ENCODE results near the gene PEX11B. TPM values are rescaled to one million over a fixed set of nuclear protein-coding genes. Genes with fewer than 3 reads are reported as not detected.

PEX11B gene
- total and polyA plus RNA-seq, 2 of the 4 experiments (the other 2 are of a cell fraction), result 15.4 to 24.3 TPM

DNA sequence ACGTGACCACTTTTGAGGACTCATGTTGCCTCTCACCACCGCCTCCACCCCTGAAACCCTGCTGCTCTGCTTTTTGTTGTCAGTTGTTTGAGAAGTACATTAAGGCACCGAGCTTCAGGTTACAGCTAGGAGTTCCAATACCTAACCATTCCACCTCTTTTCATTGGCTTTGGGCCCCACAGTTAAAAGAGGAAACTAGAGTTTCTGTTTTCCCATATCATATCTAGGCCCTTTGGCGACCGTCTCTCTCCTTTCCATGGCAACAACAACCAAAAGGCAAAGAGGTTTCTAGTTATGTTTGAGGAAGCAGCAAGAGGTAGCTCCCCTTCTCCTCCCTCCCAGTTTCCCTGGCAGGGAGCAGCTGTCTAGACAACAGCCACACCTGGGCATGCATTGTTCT lies 38.7 kb downstream of the PEX11B start:
- peak overlapping the region; percentile 58 for H2AK9ac ChIP-seq (replicated peaks; ENCODE audit: low read depth, low read length, poor library complexity)
- H3K27me3 ChIP-seq (ENCODE audit: control insufficient read depth, insufficient read depth, low read length), result peaks cover 5% of the 10 kb centered on the region; the same call in 1 of the 2 replicates
- in situ Hi-C loops (cut with MboI; ENCODE audit: low sequenced_read_pairs), result no loop called here
- ChIA-PET POLR2A (ENCODE audit: unreplicated experiment) (no interaction called here), CTCF (interaction anchor here (0.9 to 1.8 kb wide), 2 partner anchors 12 to 34 kb away, joined by 3 to 6 read pairs; partner anchors contain the start of gene NUDT17)
- no peak overlapping the region for H2AK5ac ChIP-seq (ENCODE audit: low read depth, low read length)
- DNase-seq (no peak), ATAC-seq (ENCODE audit: low read depth) (no peak)
- no peak overlapping the region for H4K8ac ChIP-seq (ENCODE audit: low read depth in 2 of 2, low read length in 2 of 2)
- TF ChIP-seq, protein P1, sequence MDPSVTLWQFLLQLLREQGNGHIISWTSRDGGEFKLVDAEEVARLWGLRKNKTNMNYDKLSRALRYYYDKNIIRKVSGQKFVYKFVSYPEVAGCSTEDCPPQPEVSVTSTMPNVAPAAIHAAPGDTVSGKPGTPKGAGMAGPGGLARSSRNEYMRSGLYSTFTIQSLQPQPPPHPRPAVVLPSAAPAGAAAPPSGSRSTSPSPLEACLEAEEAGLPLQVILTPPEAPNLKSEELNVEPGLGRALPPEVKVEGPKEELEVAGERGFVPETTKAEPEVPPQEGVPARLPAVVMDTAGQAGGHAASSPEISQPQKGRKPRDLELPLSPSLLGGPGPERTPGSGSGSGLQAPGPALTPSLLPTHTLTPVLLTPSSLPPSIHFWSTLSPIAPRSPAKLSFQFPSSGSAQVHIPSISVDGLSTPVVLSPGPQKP (IDR thresholded peaks at IDR 0.05; ENCODE audit: borderline replicate concordance, low read depth, low read length), result no peak
- TF ChIP-seq CHD1 (IDR thresholded peaks at IDR 0.05; ENCODE audit: low read depth, low read length) (no peak), NFE2L2 (IDR thresholded peaks at IDR 0.05; ENCODE audit: low read depth, low read length) (no peak), MAFK (IDR thresholded peaks at IDR 0.05; ENCODE audit: low read depth, low read length) (no peak)
- TF ChIP-seq, protein P2, sequence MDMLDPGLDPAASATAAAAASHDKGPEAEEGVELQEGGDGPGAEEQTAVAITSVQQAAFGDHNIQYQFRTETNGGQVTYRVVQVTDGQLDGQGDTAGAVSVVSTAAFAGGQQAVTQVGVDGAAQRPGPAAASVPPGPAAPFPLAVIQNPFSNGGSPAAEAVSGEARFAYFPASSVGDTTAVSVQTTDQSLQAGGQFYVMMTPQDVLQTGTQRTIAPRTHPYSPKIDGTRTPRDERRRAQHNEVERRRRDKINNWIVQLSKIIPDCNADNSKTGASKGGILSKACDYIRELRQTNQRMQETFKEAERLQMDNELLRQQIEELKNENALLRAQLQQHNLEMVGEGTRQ (IDR thresholded peaks at IDR 0.05; ENCODE audit: low read depth, low read length), result no peak
- no peak overlapping the region for H3K4me3 ChIP-seq (ENCODE audit: insufficient read depth, low read depth, low read length)
- no peak overlapping the region for H4K5ac ChIP-seq (ENCODE audit: low read depth, low read length)
- intact Hi-C loops (cut with micrococcal nuclease), result no loop called here
- H3K18ac ChIP-seq (ENCODE audit: low read depth, low read length), result no peak overlapping the region
- no peaks in the 10 kb centered on the region for H3K9me1 ChIP-seq (ENCODE audit: insufficient read depth, low read length)
- no peak overlapping the region for H3K23ac ChIP-seq (ENCODE audit: low read depth, low read length)
- H3K4me1 ChIP-seq (ENCODE audit: control insufficient read depth, insufficient read depth, low read length), result peaks cover 2% of the 10 kb centered on the region; the same call in 1 of the 2 replicates
- WGBS, 2 experiments (ENCODE audit: extremely low coverage in 2 of 2, insufficient read length in 1 of 2), result no CpG with 5 or more reads among the region's 5 CpGs
- H3K4ac ChIP-seq (ENCODE audit: low read depth, low read length), result no peak overlapping the region
- no peak overlapping the region for H2BK120ac ChIP-seq (ENCODE audit: low read depth, low read length)
- no peak overlapping the region for H3K56ac ChIP-seq (ENCODE audit: extremely low read depth, insufficient read depth, low read length)
- H3K14ac ChIP-seq (replicated peaks; ENCODE audit: low read depth, low read length), result no peak overlapping the region
- H4K20me1 ChIP-seq (ENCODE audit: insufficient read depth, low read length), result no peaks in the 10 kb centered on the region
- no peak overlapping the region for H4K91ac ChIP-seq (ENCODE audit: insufficient read depth, low read depth, low read length)
- peak overlapping the region; percentile 15 for H2AFZ ChIP-seq (replicated peaks; ENCODE audit: low read length, poor library complexity)
- no peaks in the 10 kb centered on the region for H3K36me3 ChIP-seq (ENCODE audit: control insufficient read depth, insufficient read depth, low read length)
- no peak overlapping the region for H3K27ac ChIP-seq (ENCODE audit: insufficient read depth, low read length)
- no peak overlapping the region for H2BK15ac ChIP-seq (ENCODE audit: low read depth, low read length)
- no TSS peak for BruUV-seq (replicated peaks)
- no peak overlapping the region for H3K9ac ChIP-seq (ENCODE audit: low read depth, low read length)
- no peak overlapping the region for H2BK5ac ChIP-seq (ENCODE audit: low read depth, low read length, poor library complexity, severe bottlenecking)
- no peak overlapping the region for H3K4me2 ChIP-seq (ENCODE audit: low read depth, low read length)
- H3K9me3 ChIP-seq (ENCODE audit: control insufficient read depth, insufficient read depth, low read length), result no peaks in the 10 kb centered on the region
- H3K79me1 ChIP-seq (ENCODE audit: low read depth in 1 of 2, low read length in 2 of 2), result no peaks in the 10 kb centered on the region
- no peak overlapping the region for H2BK20ac ChIP-seq (ENCODE audit: low read depth, low read length)
- dilution Hi-C loops (cut with HindIII; ENCODE audit: low sequenced_read_pairs, unreplicated experiment), result no loop called here

Data from IMR-90 (cell line).